CD4-positive, alpha-beta T cell treated with Interleukin-4 for 4 hours (primary cell): ENCODE measurements around the gene SH3RF3.

Experiments used
- DNase-seq: peaks from one replicate; pipeline ENCODE4 v3.0.0-alpha.2; 2020

SH3RF3 gene

DNA sequence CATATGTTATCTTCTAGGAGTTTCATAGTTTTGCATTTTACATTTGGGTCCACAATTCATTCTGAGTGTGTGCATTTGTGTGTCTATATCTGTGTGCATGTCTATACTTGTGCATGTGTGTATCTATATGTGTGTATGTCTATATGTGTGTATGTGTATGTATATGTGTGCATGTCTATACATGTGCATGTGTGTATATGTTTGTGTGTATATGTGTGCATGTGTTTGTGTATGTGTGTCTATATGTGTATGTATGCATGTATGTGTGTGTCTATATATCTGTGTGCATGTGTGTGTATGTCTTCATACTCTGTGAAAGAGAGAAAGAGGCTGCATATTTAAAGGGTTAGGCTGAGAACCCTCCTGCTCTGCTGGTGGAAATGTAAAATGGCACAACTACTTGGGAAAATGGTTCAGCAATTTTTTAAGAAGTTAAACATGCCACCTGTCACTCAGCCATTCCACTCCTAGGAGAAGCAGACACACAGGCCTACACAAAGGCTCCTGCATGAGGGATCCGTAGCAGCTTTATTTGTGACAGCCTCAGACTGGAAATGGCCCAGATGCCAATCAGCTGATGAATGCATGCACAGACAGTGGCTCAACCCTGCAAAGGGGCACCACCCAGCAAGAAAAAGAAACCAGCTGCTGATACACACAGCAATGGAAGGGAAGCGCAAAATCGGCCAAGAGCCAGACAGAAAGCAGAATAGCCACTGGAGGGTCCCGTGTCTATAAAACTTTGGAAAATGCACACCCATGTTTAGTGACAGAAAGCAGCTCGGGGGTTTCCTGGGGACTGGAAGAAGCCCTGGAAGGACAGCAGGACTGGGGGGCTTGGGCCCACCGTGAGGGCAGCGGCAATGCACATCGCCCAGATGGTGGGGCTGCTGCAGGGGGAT, 337.9 kb downstream of the SH3RF3 start:
- no peak for DNase-seq

GRCh38 chr2:109467701-109468100, 338.7 kb downstream of the SH3RF3 start:
- DNase-seq, result no peak

DNA sequence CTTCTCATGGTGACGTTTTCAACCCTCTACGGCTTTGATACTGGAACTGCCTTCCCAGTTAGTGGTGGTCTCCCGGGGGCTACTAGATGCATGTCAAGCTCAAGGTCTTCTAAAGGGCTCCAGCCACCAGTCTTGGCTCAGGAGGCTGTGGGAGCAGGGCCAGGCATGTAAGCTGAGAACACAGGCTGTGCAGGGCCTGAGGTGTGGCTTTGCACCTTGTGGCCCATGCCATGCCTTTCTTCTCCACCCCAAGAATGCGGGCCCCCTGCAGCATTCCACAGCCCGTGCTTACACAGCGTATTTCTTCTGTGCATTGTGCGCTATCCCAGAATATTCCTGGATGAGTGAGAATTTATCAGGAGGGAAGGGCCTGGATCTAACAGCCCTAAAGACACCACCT, 339.9 kb downstream of the SH3RF3 start:
- DNase-seq, result no peak

DNA sequence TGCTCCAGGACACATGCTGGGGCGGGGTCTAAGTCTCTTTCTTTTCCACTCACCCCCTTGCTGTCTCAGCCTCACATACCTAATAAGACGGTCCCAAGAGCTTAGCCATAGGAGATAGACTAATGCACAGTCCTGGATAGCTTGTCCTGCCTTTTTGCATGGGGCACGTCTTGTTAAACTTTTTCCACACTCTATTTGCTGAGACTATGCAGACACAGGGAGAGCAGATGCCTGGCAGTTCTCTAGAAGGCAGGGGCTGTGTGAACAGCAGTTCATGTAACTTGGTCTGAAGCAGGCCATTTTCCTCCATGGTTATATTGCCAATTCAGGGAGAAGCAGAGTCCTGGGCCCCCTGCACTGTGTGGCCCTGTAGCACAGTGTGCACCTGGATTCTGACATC, 342.7 kb downstream of the SH3RF3 start:
- DNase-seq, result no peak

DNA sequence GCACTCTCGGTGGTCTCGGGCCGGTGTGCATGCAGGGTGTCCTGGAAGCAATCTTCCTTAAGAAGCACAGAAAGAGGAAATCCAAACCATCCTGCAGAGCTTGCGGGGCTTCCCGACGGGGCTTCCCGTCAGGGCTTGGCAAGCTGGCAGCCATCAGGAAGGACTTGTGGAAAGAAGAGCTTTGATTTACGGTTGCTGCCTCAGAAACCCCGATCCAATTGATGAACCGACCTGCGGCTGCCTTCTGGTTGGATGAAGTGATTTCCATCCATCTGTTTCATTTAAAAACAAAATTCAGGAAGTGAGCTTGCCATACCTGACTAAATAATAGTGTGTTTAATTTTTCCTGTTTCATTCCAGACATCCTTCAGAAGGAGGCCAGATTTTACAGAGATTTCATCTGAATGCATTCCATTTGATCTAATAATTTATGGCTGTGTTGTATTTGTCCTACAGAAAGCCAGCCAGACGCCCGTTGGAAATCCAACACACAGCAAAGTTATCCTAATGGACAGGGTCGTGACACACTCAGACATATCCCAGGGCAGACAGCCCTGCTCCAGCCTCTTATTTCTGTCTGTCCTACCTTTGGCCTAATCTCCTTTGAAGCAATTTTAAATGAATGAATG, 343.4 kb downstream of the SH3RF3 start:
- DNase-seq, result no peak

DNA sequence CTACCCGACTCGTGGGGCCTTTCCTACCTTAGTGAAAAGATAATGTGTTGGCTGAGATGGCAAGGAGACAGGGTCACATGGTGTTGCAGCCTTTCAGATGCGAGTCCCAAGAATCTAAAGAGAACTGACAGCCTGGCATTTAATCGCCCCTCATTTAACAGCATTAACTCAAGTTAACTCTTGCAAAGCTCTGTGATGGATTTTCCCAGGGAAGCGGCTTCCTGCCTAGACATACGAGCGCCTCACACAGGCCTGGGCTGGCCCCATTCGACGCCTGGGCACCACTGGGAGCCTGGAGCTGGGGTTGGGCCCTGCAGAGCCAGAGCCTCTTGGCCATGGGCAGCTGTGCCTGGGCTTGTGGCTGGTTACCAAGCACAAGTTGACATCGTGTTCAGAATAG, 344.0 kb downstream of the SH3RF3 start:
- no peak for DNase-seq

- no peak for DNase-seq
Observed at GRCh38 chr2:109473616-109474318, 344.8 kb downstream of the SH3RF3 start.

- no peak for DNase-seq
Observed at GRCh38 chr2:109474319-109474825, 345.4 kb downstream of the SH3RF3 start.

DNA sequence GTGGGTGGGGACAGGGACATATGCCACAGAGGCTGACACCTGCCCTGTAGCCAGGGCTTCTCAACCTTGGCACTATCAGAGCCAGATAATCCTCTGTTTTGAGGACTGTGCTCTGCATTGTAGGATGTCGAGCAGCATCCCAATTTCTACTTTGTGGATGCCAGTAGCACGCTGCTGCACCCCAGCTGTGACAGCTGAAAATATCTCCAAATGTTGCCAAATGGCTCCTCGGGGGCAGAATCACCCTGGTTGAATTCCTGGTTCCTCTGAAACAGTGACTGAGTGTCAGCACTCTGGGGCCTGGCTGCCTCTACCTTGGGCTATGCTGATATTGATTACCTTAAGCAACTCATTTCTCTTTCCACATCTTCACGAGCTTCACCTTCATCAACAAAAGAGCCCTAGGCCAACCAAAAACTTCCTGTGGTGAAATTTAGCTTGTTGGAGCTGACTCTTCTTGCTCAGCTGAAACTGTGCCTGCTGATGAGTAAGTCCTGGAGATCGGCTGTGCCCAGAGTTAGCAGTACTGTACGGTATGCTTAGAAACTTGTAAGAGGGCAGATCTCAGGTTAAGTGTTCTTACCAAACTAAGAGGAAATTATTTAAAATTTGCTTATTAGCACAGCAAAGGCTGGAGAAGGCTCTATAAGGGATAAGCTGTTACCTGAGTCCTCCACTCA, 346.7 kb downstream of the SH3RF3 start:
- no peak for DNase-seq

DNA sequence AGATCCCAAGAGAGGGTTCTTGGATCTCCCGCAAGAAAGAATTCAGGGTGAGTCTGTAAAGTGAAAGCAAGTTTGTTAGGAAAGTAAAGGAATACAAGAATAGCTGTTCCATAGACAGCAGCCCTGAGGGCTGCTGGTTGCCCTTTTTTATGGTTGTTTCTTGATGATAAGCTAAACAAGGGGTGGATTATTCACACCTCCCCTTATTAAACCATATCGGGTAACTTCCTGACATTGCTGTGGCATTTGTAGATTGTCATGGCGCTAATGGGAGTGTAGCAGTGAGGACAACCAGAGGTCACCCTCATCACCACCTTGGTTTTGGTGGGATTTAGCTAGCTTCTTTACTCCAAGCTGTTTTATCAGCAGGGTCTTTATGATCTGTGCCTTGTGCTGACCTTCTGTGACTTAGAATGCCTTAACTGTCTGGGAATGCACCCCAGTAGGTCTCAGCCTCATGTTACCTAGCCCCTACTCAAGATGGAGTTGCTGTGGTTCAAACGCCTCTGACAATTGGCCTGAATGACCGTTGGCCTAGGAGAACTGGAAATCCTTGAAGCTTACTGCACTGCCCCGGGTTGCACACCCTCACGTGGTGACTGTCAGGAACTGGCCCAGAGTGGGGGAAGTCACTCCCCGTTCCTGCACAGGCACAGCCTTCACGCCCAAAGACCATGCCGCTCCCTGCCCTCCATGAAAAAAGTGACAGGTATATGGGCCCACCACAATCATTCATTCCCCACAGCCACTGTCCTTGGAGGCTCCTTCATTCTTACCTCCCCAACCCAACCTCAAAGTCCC, 347.8 kb downstream of the SH3RF3 start:
- no peak for DNase-seq

DNA sequence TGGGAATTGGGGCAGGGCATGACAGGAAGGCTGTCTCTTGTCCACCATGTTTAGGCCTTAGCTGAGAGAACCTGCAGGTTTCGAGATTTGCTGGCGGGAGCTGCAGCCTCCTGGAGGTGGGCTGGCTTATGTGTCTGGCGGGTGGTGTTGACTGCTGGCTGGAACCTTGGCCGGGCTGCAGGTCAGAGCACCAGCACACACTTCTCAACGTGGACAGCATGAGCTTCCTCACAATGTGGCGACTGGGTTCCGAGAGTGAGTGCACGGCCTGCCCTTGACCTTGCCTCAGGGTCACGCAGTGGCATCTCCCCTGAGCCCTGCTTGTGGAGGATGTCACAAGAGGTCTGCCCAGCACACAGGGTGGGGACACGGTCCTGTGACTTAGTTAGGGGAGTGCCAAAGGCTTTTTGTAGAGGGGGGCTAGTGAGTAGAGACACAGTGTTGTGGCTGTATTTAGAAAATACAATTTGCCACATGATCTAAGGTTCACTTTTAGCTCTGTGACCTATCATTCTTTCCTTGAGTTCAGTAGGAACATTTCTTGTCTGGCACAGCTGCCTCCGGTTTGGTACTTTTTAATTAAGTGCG, 350.0 kb downstream of the SH3RF3 start:
- DNase-seq, result no peak

GRCh38 chr2:109479804-109480203, 350.8 kb downstream of the SH3RF3 start:
- no peak for DNase-seq

DNA sequence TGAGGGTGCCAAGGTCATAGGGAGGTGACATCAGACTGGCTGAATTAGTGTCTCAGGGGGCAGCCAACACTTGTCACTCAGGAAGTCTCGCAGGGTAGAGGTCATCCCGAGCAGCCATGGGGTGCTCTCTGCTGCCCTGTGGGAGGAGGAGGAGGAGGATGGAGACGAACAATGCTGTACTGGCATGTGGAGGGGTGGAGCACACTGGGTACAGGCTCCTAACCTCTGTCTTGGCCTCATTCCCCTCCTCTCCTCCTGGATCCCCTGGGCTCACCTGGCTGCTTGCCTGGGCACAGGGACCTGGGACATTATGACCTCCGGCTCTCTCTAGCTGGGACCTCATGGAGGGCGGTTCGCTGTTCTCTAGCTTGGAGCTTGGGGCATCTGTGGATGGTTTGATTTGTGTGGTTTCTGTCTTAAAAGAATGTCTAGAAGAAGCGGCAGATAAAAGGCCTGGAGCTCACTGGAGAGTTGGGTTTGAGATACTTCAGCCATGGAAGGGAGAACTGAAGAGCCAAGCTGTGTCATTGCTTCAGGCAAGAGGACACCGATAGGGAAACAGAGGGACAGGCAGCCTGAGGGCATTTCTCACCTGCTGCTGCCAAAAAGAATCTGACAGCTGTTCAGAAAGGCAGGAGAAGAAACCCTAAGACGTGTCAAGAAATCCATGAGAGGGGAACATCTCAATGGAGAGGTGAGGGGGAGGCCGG, 351.6 kb downstream of the SH3RF3 start:
- no peak for DNase-seq

- no peak for DNase-seq
Observed at GRCh38 chr2:109481196-109481555, 352.2 kb downstream of the SH3RF3 start.

DNA sequence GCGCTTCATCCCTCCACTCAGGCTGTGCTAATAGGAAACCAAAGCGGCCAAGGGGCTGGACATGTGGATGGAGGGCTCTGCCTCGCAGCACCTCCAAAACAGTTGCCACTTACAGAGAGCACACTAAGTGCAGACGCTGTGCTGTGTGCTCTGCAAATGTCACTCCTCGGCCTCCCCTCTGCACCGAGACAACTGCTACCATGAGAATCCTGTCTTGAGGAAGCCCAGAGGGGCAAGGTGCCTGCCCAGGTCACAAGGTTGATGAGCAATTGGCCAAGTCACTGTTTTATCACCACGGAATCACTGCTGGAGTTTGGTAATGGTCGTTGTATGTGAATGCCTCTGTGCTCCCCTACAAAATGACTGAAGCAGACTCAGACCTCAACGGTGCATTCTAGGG, 352.6 kb downstream of the SH3RF3 start:
- no peak for DNase-seq

DNA sequence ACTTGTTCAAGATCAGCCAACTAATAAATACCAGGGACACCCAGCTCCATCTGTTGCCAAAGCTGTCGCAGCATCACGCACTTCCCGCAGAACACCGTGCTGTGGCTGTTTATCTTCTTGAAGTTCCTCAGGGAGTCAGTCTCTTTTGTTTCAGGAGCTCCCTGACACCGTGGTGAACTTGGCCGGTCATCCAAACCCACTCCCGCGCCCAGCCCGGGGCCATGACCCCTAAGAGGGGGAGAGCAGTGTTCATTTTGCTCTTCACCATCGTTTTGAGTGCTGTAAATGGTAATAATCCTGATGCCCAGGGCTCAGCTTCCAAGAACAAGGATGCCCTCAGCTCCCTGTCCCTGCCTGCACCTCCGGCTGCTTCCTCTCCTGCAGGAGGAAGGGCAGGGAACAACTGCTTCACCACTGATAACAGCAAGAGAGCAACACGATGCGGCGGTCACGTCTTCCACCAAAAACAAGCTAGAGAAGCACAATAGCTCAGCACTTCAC, 353.4 kb downstream of the SH3RF3 start:
- no peak for DNase-seq

DNA sequence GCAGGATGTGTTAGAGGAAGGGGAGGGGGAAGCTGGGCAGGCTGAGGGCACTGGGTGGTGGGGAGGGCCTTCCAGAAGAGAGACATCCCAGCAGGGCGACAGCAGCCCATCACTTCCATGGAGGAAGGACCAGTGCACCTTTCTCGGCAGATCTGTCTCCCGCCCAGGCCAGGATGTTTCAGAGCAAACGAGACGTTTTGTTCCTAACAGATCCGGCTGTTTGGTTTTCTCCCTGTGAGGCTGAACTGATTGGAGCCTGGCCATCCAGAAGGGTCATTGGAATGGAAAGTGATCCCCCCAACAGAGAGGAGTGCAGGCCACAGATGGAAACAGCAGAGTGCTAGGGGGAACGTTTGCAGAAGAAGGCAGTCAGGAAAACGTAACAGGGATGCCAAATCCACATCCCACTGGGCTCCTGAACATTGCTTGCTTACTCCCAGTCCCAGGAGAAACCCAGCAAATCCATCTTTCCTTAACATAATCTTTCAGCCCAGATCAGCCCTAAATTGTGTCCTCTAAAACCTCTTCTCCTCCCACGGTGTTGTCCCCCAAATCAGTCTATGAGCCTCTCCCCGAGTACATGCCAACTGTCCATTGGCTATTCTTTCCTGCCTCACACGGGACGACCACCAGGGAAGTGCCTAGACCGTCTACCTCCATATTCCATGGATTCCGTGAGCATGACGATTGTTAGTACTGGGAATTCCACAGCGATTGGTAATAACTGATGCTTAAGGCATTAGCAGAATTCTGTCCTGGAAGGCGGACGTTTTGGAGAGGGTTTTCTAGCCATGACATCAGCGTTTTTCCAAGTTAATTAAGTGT, 357.9 kb downstream of the SH3RF3 start:
- DNase-seq, result no peak

- DNase-seq, result no peak
Observed at GRCh38 chr2:109487536-109487869, 358.5 kb downstream of the SH3RF3 start.

DNA sequence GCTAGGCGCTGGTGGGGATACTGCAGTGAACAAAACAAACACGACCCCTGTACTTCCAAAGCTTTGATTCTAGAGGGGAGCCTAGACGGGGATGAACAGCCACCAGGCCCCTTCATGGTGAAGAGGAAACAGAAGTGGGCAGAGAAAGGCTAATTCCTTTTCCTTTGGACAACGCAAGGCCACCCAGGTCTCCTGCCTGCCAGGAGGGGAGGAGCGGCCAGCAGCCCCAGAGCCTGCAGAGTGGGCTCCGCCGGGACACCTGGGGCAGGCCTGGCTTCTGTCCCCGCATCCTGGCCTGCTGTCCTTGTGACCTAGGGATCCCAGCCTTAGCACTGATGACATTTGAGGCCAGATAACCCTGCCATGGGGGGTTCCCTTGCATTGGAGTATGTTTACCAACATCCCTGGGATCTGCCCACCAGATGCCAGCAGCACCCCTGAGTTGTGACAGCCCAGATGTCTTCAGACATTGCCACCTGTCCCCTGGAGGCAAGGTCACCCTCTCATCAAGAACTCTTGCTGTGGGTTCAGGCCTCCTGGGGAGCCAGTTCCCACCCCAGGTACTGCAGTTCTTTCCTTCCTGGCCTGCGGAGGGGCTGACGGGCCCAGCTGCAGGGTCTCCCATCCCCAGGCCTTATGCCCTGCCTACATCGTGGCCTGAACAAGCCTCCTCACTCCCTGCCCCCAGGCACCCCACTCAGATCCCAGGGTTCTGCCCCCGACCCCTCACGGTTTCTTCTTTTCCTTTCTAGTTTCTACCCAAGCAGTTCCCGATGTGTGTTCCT, 359.1 kb downstream of the SH3RF3 start:
- no peak for DNase-seq
